Measurements from ENCODE around the gene CFAP77.

The CFAP77 gene

DNA sequence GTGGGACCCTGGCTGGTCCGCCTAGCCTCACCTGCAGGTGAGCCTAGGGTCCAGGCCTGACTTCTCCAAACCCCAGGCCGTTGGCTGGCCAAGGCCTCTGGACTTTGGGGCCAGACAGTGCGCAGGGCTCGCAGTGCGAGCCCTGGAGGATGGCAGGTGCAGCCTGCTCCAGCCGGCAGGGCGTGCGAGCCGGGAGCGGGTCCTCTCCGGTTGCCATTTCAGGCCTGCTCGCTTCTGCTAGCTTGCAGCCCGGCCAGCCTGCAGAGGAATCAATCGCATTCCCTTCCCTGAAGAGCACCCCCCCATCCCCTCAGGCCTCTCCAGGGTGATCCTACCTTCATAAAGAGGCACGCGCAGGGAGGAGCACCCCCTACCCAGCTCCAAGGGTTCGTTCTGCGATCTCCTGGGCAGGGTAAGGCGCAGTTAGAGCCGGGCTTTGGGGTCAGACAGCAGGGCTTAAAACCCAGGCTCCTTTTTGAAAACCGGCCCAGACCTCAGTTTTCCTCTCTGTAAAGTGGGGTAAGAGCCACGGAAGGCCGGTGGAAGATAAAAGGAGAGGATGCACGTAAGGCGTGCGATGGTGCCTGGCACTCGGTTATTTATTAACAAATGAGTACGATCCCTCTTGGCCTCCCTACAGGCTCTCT lies 178.6 kb downstream of the CFAP77 start:
- FAIRE-seq, result no peak
- DNase-seq (ENCODE audit: insufficient read length), result no peak
- no peak for TF ChIP-seq TAF1 (IDR thresholded peaks at IDR 0.05; ENCODE audit: borderline replicate concordance, low read depth, low read length)
- TF ChIP-seq POLR2A (IDR thresholded peaks at IDR 0.05; ENCODE audit: low read depth, low read length), result no peak
- no peak for TF ChIP-seq POLR2AphosphoS5 (IDR thresholded peaks at IDR 0.05; ENCODE audit: low read depth, low read length)

DNA sequence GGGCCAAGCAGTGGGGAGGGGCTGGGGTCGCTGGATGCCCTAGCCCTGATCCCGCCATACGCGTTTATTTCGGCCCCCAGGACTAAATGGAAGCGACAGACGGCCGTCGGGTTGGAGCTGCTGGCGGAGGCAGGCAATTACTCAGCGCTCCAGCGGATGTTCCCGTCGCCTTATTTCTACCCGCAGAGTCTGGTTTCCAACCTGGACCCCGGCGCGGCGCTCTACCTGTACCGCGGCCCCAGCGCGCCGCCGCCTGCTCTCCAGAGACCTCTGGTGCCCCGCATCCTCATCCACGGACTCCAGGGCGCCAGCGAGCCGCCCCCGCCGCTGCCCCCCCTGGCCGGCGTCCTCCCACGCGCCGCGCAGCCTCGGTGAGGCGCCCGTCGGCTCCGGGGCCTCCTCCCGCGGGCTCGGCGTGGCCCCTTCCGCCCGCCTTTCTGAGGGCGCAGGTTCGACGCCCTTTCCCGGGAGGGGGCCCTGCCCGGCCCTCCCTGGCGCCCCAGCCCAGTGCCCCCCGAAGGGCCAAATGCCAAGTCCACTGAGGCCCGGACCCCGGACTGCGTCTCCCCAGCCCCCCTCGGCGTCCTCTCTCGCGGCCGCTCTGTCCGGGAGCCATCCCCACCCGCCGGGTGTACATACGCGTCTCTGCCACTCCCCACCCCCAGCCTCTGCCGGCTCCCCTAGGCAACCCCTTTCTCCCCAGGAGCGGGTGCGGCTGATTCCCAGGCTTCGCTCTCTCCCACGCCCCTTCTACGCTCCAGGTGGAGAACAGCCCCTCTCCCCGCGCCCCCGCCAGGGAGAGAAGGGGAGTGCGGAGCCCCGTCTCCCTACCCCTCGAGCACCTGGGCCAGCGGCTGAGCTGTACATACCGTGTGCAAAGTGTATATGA lies 179.4 kb downstream of the CFAP77 start:
- FAIRE-seq, result no peak
- DNase-seq (ENCODE audit: insufficient read length), result no peak
- TF ChIP-seq POLR2AphosphoS5 (IDR thresholded peaks at IDR 0.05; ENCODE audit: low read depth, low read length), result no peak

DNA sequence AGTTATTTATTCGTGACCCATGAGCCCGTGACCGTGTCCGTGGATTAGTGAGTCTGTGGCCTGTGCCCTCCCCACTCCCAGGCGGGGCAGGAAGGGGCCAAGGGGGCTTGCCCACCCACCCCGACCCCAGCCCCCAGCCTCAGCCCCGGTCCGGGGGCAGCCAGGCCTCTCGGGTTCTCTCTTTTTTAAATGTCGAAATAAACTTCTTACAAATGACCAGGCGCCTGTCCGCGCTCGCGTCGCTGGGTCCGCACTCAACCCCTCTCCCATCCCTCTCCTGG lies 180.0 kb downstream of the CFAP77 start:
- no peak for DNase-seq (ENCODE audit: insufficient read length)
- FAIRE-seq, result no peak
- TF ChIP-seq POLR2A (IDR thresholded peaks at IDR 0.05; ENCODE audit: low read depth, low read length), result no peak
- TF ChIP-seq TAF1 (IDR thresholded peaks at IDR 0.05; ENCODE audit: borderline replicate concordance, low read depth, low read length), result no peak
- no peak for TF ChIP-seq POLR2AphosphoS5 (IDR thresholded peaks at IDR 0.05; ENCODE audit: low read depth, low read length)

DNA sequence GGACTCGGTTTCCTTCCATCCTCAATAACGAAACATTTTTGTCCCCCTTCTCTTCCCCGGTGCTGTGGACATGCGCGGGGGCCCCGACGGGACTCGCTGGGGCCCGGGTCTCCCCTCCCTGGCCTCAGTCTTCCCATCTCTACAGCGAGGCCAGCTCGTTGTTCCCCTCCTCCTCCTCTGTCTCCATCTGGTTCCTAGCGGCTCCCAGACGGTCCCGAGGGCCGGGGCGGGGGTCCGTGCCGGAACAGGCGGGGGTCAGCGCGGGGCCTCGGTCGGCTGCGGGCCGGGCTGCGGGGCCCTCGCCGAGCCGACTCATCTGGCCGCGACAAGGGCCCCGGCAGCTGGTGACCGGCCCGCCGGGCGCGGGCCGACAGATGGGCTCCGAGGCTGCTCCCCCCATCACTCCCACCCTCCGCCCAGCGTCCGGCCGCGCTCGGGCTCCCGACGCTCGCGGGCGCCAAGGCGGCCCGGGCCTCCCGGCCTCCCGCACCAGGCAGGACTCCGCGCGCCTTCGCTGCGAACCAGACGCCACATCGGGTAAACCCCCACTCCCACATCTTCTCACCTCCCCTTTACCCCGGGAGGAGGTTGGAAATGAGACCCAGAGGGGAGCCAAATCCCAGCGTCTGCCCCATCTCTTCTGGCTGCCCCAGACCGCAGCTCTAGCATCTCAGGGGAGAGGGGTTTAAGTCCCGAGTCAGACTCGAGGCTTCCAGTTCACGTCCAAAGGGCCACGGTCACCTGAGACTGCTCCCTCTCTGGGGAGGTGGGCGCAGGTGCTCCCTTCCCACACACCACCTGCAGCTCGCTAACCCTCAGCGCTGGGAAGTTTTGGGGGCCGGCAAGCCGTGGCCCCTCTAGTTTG lies 180.5 kb downstream of the CFAP77 start:
- DNase-seq (ENCODE audit: insufficient read length) (no peak), FAIRE-seq (no peak)
- TF ChIP-seq POLR2AphosphoS5 (IDR thresholded peaks at IDR 0.05; ENCODE audit: low read depth, low read length) (no peak), POLR2A (IDR thresholded peaks at IDR 0.05; ENCODE audit: low read depth, low read length) (no peak), TAF1 (IDR thresholded peaks at IDR 0.05; ENCODE audit: borderline replicate concordance, low read depth, low read length) (no peak)

DNA sequence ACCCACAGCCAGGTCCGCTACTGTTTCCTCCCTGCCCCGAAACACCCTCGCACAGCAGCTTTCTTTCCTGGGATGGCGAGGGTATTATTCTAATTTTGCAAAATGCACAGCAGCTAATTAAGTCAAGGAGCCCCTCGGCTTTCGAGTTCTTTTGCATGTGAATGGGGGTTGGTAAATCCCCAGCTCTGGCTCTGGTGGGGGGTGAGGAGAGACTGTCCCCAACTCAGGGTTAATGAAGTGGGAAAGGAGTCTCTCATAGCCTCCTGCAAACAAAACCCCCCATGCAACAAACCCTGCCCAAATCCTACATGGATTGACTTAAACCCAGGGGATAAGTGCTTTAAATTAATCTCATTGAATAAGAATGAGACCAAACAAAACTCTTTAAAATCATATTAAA lies 181.2 kb downstream of the CFAP77 start:
- FAIRE-seq (no peak), DNase-seq (ENCODE audit: insufficient read length) (no peak)
- TF ChIP-seq POLR2AphosphoS5 (IDR thresholded peaks at IDR 0.05; ENCODE audit: low read depth, low read length), result no peak
- no peak for TF ChIP-seq POLR2A (IDR thresholded peaks at IDR 0.05; ENCODE audit: low read depth, low read length)
- TF ChIP-seq TAF1 (IDR thresholded peaks at IDR 0.05; ENCODE audit: borderline replicate concordance, low read depth, low read length), result no peak

DNA sequence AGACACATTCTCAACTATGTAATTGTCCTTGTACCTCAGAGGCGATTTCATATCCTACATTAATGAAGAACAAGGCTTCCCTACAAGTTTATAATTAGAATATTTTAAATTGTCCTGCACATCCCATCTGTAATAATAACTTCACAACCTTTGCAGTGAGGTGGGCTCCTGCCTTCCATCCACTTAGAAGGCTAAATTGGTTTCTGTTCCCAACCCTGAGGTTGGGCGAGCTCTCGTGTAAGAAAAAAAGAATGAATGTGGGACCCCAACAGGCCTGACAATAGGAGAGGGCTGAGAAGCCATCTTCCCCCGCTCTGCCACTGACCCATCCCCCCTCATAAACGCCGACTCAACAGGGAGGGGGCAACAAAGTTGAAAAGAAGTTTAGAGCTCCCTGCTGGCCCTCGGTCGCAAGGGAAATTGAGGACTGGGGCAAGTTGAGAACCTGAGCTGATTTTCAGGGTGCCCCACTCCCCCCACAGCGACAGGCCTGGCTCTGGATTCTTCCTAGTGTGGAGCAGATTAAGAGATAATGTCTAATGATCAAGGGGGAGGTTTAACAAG lies 181.8 kb downstream of the CFAP77 start:
- no peak for DNase-seq (ENCODE audit: insufficient read length)
- TF ChIP-seq TAF1 (IDR thresholded peaks at IDR 0.05; ENCODE audit: borderline replicate concordance, low read depth, low read length), result no peak
- TF ChIP-seq POLR2A (IDR thresholded peaks at IDR 0.05; ENCODE audit: low read depth, low read length), result no peak
- no peak for TF ChIP-seq POLR2AphosphoS5 (IDR thresholded peaks at IDR 0.05; ENCODE audit: low read depth, low read length)
- no peak for FAIRE-seq

DNA sequence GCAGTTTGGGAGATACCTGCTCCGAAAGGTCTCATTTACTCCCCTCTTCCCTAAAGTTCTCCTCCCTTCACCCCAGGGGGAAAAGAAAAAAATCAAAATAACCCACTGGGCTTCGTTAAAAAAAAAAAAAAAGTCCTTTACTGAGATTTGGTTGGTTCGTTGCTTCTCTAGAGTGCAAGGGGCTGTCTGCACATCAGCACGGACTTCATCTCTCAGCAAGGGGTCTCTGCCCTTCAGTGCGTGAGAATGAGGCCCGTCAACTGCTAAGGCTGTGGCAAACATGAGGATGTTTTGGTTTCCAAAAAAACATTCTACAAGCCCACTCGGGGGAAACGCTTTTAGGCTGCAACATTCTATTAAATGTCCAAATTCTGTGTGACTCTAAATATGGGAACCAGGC lies 182.4 kb downstream of the CFAP77 start:
- TF ChIP-seq TAF1 (IDR thresholded peaks at IDR 0.05; ENCODE audit: borderline replicate concordance, low read depth, low read length) (no peak), POLR2A (IDR thresholded peaks at IDR 0.05; ENCODE audit: low read depth, low read length) (no peak), POLR2AphosphoS5 (IDR thresholded peaks at IDR 0.05; ENCODE audit: low read depth, low read length) (no peak)
- DNase-seq (ENCODE audit: insufficient read length), result no peak
- FAIRE-seq, result no peak

DNA sequence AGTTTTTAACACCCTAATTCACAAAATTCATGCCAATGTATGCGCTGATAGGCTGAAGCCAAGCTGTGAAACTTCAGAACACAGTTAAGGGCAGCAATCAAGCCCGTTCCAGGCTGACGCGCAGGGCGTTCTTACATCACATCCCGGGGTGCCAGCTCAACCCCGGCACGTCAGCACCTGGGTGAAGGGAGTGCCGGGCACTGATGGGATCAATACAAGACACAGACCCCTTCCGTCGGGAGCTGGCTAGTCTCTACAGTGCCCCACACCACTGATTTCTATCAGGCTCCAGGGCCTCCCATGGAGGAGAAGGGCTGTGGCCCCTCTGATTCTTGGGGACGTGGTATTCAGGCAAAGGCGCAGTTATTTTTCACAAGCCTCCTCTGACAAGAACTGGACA lies 184.4 kb downstream of the CFAP77 start:
- DNase-seq (ENCODE audit: insufficient read length), result no peak
- no peak for TF ChIP-seq TAF1 (IDR thresholded peaks at IDR 0.05; ENCODE audit: borderline replicate concordance, low read depth, low read length)
- TF ChIP-seq POLR2AphosphoS5 (IDR thresholded peaks at IDR 0.05; ENCODE audit: low read depth, low read length), result no peak
- TF ChIP-seq POLR2A (IDR thresholded peaks at IDR 0.05; ENCODE audit: low read depth, low read length), result no peak
- no peak for FAIRE-seq

DNA sequence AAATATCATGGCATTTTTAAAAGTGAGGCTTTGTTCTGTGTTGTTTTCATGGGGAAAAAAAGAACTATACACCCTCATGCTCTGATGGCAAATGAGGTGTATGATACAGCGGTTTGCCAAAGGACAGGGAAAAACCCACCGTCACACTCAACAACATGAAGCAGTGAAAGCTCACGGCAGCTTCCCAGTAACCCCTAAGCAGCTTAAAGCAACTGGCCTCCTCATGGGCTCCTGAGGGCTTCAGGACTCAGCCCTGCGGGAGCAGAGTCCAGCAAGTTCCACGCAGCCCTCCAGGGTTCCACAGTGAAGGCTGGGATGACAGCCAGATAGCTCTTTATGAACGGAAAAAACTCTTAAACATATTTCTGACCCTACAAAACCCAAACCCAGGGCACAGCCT lies 185.3 kb downstream of the CFAP77 start:
- no peak for FAIRE-seq
- no peak for TF ChIP-seq TAF1 (IDR thresholded peaks at IDR 0.05; ENCODE audit: borderline replicate concordance, low read depth, low read length)
- DNase-seq (ENCODE audit: insufficient read length), result no peak

DNA sequence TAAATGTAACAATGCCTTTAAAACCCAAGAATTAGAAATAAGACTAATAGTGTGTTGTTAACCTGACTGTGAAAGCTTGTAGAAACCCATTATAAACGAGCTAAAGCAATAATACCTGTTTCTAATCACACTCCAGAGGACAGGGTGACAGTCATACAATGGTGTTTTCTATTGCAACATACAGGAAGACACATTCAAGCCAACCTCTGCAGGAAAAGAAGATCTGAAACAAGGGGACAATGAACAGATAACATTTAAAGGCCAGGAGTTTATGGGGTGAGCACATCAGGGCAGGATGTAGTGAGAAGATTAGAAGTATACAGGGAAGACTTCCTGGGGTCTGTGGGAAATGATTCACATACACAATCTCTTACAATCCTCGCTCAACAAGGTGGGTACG lies 186.2 kb downstream of the CFAP77 start:
- DNase-seq (ENCODE audit: insufficient read length) (no peak), FAIRE-seq (no peak)
- TF ChIP-seq POLR2AphosphoS5 (IDR thresholded peaks at IDR 0.05; ENCODE audit: low read depth, low read length), result no peak
- no peak for TF ChIP-seq POLR2A (IDR thresholded peaks at IDR 0.05; ENCODE audit: low read depth, low read length)
- TF ChIP-seq TAF1 (IDR thresholded peaks at IDR 0.05; ENCODE audit: borderline replicate concordance, low read depth, low read length), result no peak

DNA sequence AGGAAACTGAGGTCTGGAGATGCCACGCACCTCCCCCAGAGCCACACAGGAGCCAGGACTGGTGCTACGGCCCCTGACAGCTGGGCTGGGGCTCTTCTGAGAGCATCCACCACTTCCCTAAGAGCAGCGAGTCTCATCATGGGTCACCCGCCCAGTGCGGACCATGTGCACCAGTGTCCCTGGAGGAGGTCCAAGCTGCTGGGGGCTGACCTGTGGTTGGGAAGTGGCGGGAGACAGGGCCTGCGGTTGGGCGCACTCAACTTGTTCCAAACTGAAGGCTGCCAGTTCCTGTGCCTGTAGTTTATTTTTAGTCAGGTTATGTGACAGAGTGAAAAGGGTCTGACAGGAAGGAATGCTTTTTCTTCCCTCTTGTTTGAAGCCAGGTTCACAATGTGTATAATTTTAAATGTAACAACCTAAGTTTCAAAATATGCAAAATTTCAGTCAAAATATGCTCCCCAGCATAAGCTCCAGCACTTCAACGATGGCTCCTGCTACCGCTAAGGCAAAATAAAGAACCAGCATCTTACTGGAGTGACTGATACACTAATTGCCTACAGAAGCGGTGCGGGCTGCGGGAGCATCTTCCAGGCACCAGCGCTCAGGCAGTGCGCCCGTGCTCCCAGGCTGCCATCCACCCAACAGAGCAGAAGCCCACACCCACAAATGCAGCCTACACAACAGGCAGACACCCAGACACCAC lies 187.2 kb downstream of the CFAP77 start:
- TF ChIP-seq TAF1 (IDR thresholded peaks at IDR 0.05; ENCODE audit: borderline replicate concordance, low read depth, low read length) (no peak), POLR2A (IDR thresholded peaks at IDR 0.05; ENCODE audit: low read depth, low read length) (no peak), POLR2AphosphoS5 (IDR thresholded peaks at IDR 0.05; ENCODE audit: low read depth, low read length) (no peak)
- FAIRE-seq, result no peak

More for the DNA sequence above, 187.2 kb downstream of the CFAP77 start:
- DNase-seq (ENCODE audit: insufficient read length), result no peak

All from GM12892 (cell line).